Gastroesophageal sphincter (tissue), 4 donors: Measurements from ENCODE around the gene JPT2. TPM values are rescaled to one million over a fixed set of nuclear protein-coding genes. Genes with fewer than 3 reads are reported as not detected.

Experiments
- ATAC-seq: fragments of 150-250 bp; one replicate; pipeline ENCODE4 v1.9.1; 2016; ENCODE audit warnings: mild to moderate bottlenecking, moderate library complexity
- H3K27ac ChIP-seq, 4 donors: fragments of 200-600 bp; sonication (generic) in 3 of 4; 1 replicate in 3 of 4; 2 replicates in 1 of 4; pipeline ENCODE4 v1.5.1; 2016 to 2019
- H3K27me3 ChIP-seq: fragments of 200-600 bp; sonication (generic); one replicate; pipeline ENCODE4 v1.5.1; 2019
- H3K36me3 ChIP-seq, 2 donors: fragments of 200-600 bp; sonication (generic); one replicate each; pipeline ENCODE4 v1.5.1; 2019; ENCODE audit warnings: control low read depth in 1 of 2
- H3K4me1 ChIP-seq, 3 donors: fragments of 200-600 bp; sonication (generic); 1 replicate in 2 of 3; 2 replicates in 1 of 3; pipeline ENCODE4 v1.5.1; 2016 to 2019; ENCODE audit warnings: control low read depth in 2 of 3
- H3K4me3 ChIP-seq, 2 donors: fragments of 200-600 bp; sonication (generic); one replicate each; pipeline ENCODE4 v1.5.1; 2019; ENCODE audit warnings: mild to moderate bottlenecking in 1 of 2, moderate library complexity in 1 of 2
- H3K9me3 ChIP-seq, 3 donors: fragments of 200-600 bp; sonication (generic); one replicate each; pipeline ENCODE4 v1.5.1; 2017 to 2019; ENCODE audit warnings: control low read depth in 2 of 3
- CTCF ChIP-seq, 4 experiments: fragments of 200-600 bp in 2 of 4; fragments of 450-650 bp in 2 of 4; sonication (generic) in 1 of 4; IDR thresholded peaks; one replicate each; pipeline ENCODE4 v1.5.1; 2017 to 2019; ENCODE audit warnings: antibody characterized with exemption in 4 of 4, mild to moderate bottlenecking in 2 of 4, moderate library complexity in 2 of 4
- EP300 ChIP-seq: sonication (generic); formaldehyde crosslinking; IDR thresholded peaks from one replicate; pipeline ENCODE4 v1.6.1; 2017; ENCODE audit warnings: antibody characterized with exemption, mild to moderate bottlenecking
- POLR2A ChIP-seq, 2 donors: fragments of 450-650 bp; IDR thresholded peaks; one replicate each; pipeline ENCODE4 v1.6.1; 2017; ENCODE audit warnings: antibody characterized with exemption in 2 of 2, mild to moderate bottlenecking in 2 of 2, moderate library complexity in 1 of 2
- POLR2AphosphoS5 ChIP-seq: sonication (generic); formaldehyde crosslinking; IDR thresholded peaks from one replicate; pipeline ENCODE4 v1.6.1; 2017; ENCODE audit warnings: antibody characterized with exemption
- WGBS, 2 donors: methylation state at CpG; one replicate each; pipeline ENCODE4 v1.1.5; 2018; ENCODE audit warnings: low coverage in 1 of 2; 5-methylcytosine and 5-hydroxymethylcytosine counted together
- total RNA-seq, 4 donors: library from RNA; depleted of rRNA; stranded (reverse); fragments of >200 nt; gene quantifications; one replicate each; pipeline ENCODE4 v1.1.0, GENCODE V29; 2016

Gene JPT2
- total RNA-seq, 4 donors from 2014 or later, result 21.4 to 49.9 (median 31.6) TPM

DNA sequence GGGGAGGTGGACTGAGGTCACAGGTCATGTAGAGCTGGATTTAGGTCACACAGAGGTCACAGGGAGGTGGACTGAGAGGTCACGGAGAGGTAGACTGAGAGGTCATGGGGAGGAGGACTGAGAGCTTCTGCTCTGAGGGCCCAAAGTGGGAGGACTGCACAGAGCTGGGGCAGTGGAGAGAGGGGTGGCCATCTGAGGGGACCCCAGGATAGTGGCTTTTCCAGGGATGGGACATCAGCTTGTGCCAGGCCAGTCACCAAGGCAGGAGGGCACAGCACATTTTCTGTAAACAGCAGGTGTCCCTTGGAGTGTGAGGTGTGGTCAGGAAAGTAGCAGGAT, 26.1 kb upstream of the JPT2 start:
- Histone ChIP-seq H3K27me3 (no peaks in the 10 kb centered on the region), H3K4me1 (no peaks in the 10 kb centered on the region), H3K27ac (no peak overlapping the region), H3K9me3 (no peaks in the 10 kb centered on the region), H3K4me3 (no peak overlapping the region), H3K36me3 (peaks cover 0 to 89% of the 10 kb centered on the region in 2 donors)
- WGBS, 2 donors, result 100% methylated on average over 1 of the region's 1 CpG
- ATAC-seq, result no peak
- TF ChIP-seq CTCF (IDR thresholded peaks at IDR 0.05) (no peak), POLR2AphosphoS5 (no peak), POLR2A (IDR thresholded peaks at IDR 0.05) (no peak), EP300 (no peak)

GRCh38 chr16:1653023-1653422, 25.1 kb upstream of the JPT2 start:
- Histone ChIP-seq H3K4me1 (no peaks in the 10 kb centered on the region), H3K36me3 (peaks cover 0 to 89% of the 10 kb centered on the region in 2 donors)
- WGBS, 2 donors, result no CpG with 5 or more reads among the region's 15 CpGs

GRCh38 chr16:1654505-1655268, 23.4 kb upstream of the JPT2 start:
- H3K9me3 ChIP-seq, result no peaks in the 10 kb centered on the region
- no peak overlapping the region for H3K4me3 ChIP-seq

More at GRCh38 chr16:1653023-1653422, 25.1 kb upstream of the JPT2 start:
- H3K27me3 ChIP-seq, result no peaks in the 10 kb centered on the region
- no peak overlapping the region for H3K4me3 ChIP-seq
- H3K9me3 ChIP-seq, result no peaks in the 10 kb centered on the region
- ATAC-seq, result no peak
- H3K27ac ChIP-seq, result no peak overlapping the region
- TF ChIP-seq POLR2A (IDR thresholded peaks at IDR 0.05) (no peak), CTCF (IDR thresholded peaks at IDR 0.05) (no peak), POLR2AphosphoS5 (no peak), EP300 (no peak)

GRCh38 chr16:1655269-1655807, 22.7 kb upstream of the JPT2 start:
- H3K27me3 ChIP-seq, result no peaks in the 10 kb centered on the region
- no peaks in the 10 kb centered on the region for H3K4me1 ChIP-seq
- 84% methylated on average over 5 of the region's 16 CpGs; no CpG with 5 or more reads in 1 of the 2 donors for WGBS, 2 donors
- no peak overlapping the region for H3K27ac ChIP-seq
- H3K36me3 ChIP-seq, result peaks cover 0 to 99% of the 10 kb centered on the region in 2 donors
- TF ChIP-seq CTCF (IDR thresholded peaks at IDR 0.05) (no peak), POLR2AphosphoS5 (no peak), EP300 (no peak), POLR2A (IDR thresholded peaks at IDR 0.05) (no peak)
- no peak overlapping the region for H3K4me3 ChIP-seq
- ATAC-seq, result no peak
- H3K9me3 ChIP-seq, result no peaks in the 10 kb centered on the region

More at GRCh38 chr16:1654505-1655268, 23.4 kb upstream of the JPT2 start:
- no peaks in the 10 kb centered on the region for H3K4me1 ChIP-seq
- no peak for ATAC-seq
- WGBS, 2 donors, result 88 to 89% methylated on average over 9 to 22 of the region's 32 CpGs
- peaks cover 0 to 97% of the 10 kb centered on the region in 2 donors for H3K36me3 ChIP-seq
- TF ChIP-seq POLR2AphosphoS5 (no peak), EP300 (no peak), POLR2A (IDR thresholded peaks at IDR 0.05) (no peak), CTCF (IDR thresholded peaks at IDR 0.05) (no peak)
- H3K27ac ChIP-seq, result no peak overlapping the region
- no peaks in the 10 kb centered on the region for H3K27me3 ChIP-seq
